SU-DHL-6 (cell line): ENCODE results near the gene ETS1.

Source experiments
- EZH2phosphoT487 ChIP-seq: fragments of 200-600 bp; sonication (generic), shearing (Covaris generic); conservative IDR thresholded peaks from 2 replicates; pipeline ENCODE4 v1.6.1; 2018; ENCODE audit warnings: mild to moderate bottlenecking, antibody characterized with exemption, low read length, moderate library complexity, mixed read lengths
- TF ChIP-seq, protein P1 (sequence below): fragments of 200-600 bp; sonication (generic); IDR thresholded peaks from one replicate; pipeline ENCODE4 v1.5.1; 2017; ENCODE audit warnings: antibody characterized with exemption, mild to moderate bottlenecking, low read length, moderate library complexity; ENCODE audit not compliant: insufficient read depth, poor library complexity, severe bottlenecking

- TF ChIP-seq, protein P1, sequence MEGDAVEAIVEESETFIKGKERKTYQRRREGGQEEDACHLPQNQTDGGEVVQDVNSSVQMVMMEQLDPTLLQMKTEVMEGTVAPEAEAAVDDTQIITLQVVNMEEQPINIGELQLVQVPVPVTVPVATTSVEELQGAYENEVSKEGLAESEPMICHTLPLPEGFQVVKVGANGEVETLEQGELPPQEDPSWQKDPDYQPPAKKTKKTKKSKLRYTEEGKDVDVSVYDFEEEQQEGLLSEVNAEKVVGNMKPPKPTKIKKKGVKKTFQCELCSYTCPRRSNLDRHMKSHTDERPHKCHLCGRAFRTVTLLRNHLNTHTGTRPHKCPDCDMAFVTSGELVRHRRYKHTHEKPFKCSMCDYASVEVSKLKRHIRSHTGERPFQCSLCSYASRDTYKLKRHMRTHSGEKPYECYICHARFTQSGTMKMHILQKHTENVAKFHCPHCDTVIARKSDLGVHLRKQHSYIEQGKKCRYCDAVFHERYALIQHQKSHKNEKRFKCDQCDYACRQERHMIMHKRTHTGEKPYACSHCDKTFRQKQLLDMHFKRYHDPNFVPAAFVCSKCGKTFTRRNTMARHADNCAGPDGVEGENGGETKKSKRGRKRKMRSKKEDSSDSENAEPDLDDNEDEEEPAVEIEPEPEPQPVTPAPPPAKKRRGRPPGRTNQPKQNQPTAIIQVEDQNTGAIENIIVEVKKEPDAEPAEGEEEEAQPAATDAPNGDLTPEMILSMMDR = no peak
- no peak for TF ChIP-seq EZH2phosphoT487
Measured at GRCh38 chr11:128608746-128609407, 21.5 kb upstream of the ETS1 start.
